Body of pancreas (tissue), 4 donors: Measurements from ENCODE around the gene RNF181. TPM values are rescaled to one million over a fixed set of nuclear protein-coding genes. Genes with fewer than 3 reads are reported as not detected.

ENCODE experiments used
- ATAC-seq: fragments of 150-250 bp; one replicate; pipeline ENCODE4 v1.9.1; 2016
- DNase-seq, 4 donors: peaks; one replicate each; pipeline ENCODE4 v3.0.0-alpha.2; 2019
- H3K27ac ChIP-seq, 4 donors: fragments of 200-600 bp; sonication (generic); 1 replicate in 3 of 4; 2 replicates in 1 of 4; pipeline versions ENCODE4 v1.5.1 to v1.6.1; 2016 to 2019; ENCODE audit warnings: mild to moderate bottlenecking in 1 of 4, mixed read lengths in 1 of 4, moderate library complexity in 1 of 4
- H3K27me3 ChIP-seq, 2 donors: fragments of 200-600 bp; sonication (generic); one replicate each; pipeline ENCODE4 v1.6.0; 2016; ENCODE audit warnings: mild to moderate bottlenecking in 1 of 2
- H3K36me3 ChIP-seq, 2 donors: fragments of 200-600 bp; sonication (generic); replicated peaks in 1 of 2; 2 replicates each; pipeline ENCODE4 v1.5.1; 2016; ENCODE audit warnings: low read depth in 2 of 2; ENCODE audit not compliant: insufficient read depth in 1 of 2
- H3K4me1 ChIP-seq: fragments of 200-600 bp; sonication (generic); one replicate; pipeline ENCODE4 v1.6.0; 2016
- H3K4me3 ChIP-seq, 2 donors: fragments of 200-600 bp; sonication (generic); 1 replicate in 1 of 2; 2 replicates in 1 of 2; pipeline ENCODE4 v1.5.1; 2016 to 2019
- H3K9me3 ChIP-seq, 3 donors: fragments of 200-600 bp; sonication (generic); 1 replicate in 2 of 3; 2 replicates in 1 of 3; pipeline ENCODE4 v1.5.1; 2016
- CTCF ChIP-seq, 7 experiments: fragments of 450-650 bp in 4 of 7; fragments of 200-600 bp in 3 of 7; sonication (generic) in 3 of 7; IDR thresholded peaks; one replicate each; pipeline ENCODE4 v1.5.1; 2016 to 2019; ENCODE audit warnings: antibody characterized with exemption in 7 of 7
- POLR2A ChIP-seq, 3 donors: fragments of 450-650 bp; IDR thresholded peaks; one replicate each; pipeline ENCODE4 v1.6.1; 2016; ENCODE audit warnings: antibody characterized with exemption in 3 of 3, mild to moderate bottlenecking in 2 of 3
- WGBS, 2 donors: methylation state at CpG; one replicate each; pipeline ENCODE4 v1.1.5; 2017; 5-methylcytosine and 5-hydroxymethylcytosine counted together
- intact Hi-C: fragments of 100-400 bp; cut with DNase I; formaldehyde crosslinking; loops from one replicate; pipeline ENCODE4 v1.15.1; 2023
- total RNA-seq, 2 donors: library from RNA; depleted of rRNA; stranded (reverse); fragments of >200 nt; gene quantifications; one replicate each; pipeline ENCODE4 v1.1.0, GENCODE V29; 2016

Gene RNF181
- total RNA-seq, 2 donors from 2014 or later = 54.4 to 89.5 TPM

GRCh38 chr2:85604568-85605339 lies 9.2 kb downstream of the RNF181 start:
- H3K27me3 ChIP-seq = no peaks in the 10 kb centered on the region
- 36 to 50% methylated on average over 5 to 6 of the region's 6 CpGs for WGBS, 2 donors
- no peak for DNase-seq
- peak overlapping the region in 3 of 4 donors; percentile 7 to 68 (median 15) for H3K27ac ChIP-seq
- H3K4me1 ChIP-seq = peaks cover 59% of the 10 kb centered on the region
- intact Hi-C loops = loop anchor here (10.0 kb wide), 1 partner anchor 50 kb away; no protein-coding TSS in a partner anchor
- peaks cover 0 to 8% of the 10 kb centered on the region in 2 donors for H3K36me3 ChIP-seq
- H3K4me3 ChIP-seq = no peak overlapping the region
- ATAC-seq = no peak
- no peaks in the 10 kb centered on the region for H3K9me3 ChIP-seq
- TF ChIP-seq CTCF (IDR thresholded peaks at IDR 0.05) (no peak), POLR2A (IDR thresholded peaks at IDR 0.05) (no peak)

- Histone ChIP-seq H3K36me3 (peaks cover 0 to 8% of the 10 kb centered on the region in 2 donors), H3K4me3 (no peak overlapping the region), H3K4me1 (peaks cover 59% of the 10 kb centered on the region), H3K27me3 (no peaks in the 10 kb centered on the region), H3K27ac (peak overlapping the region in 3 of 4 donors; percentile 15 to 68 (median 35)), H3K9me3 (no peaks in the 10 kb centered on the region)
- 39 to 40% methylated on average over 4 of the region's 4 CpGs for WGBS, 2 donors
- intact Hi-C loops = loop anchor here (10.0 kb wide), 1 partner anchor 51 kb away; no protein-coding TSS in a partner anchor
- DNase-seq (no peak), ATAC-seq (no peak)
- no peak for TF ChIP-seq POLR2A (IDR thresholded peaks at IDR 0.05)
- TF ChIP-seq CTCF (IDR thresholded peaks at IDR 0.05) = no peak
Observed at GRCh38 chr2:85605406-85606115, 10.0 kb downstream of the RNF181 start.

- Histone ChIP-seq H3K4me1 (peaks cover 59% of the 10 kb centered on the region), H3K36me3 (peaks cover 0 to 8% of the 10 kb centered on the region in 2 donors), H3K27ac (peak overlapping the region in 1 of 4 donors; percentile 68), H3K27me3 (no peaks in the 10 kb centered on the region), H3K9me3 (no peaks in the 10 kb centered on the region), H3K4me3 (no peak overlapping the region)
- no peak for TF ChIP-seq POLR2A (IDR thresholded peaks at IDR 0.05)
- TF ChIP-seq CTCF (IDR thresholded peaks at IDR 0.05) = no peak
- WGBS, 2 donors = 56 to 68% methylated on average over 7 of the region's 7 CpGs
- ATAC-seq (no peak), DNase-seq (no peak)
- intact Hi-C loops = loop anchor here (10.0 kb wide), 1 partner anchor 51 kb away; no protein-coding TSS in a partner anchor
Observed at GRCh38 chr2:85606116-85606455, 10.5 kb downstream of the RNF181 start.

- whole genome bisulfite sequencing, 2 donors = 68 to 69% methylated on average over 8 to 9 of the region's 9 CpGs
- H3K9me3 ChIP-seq = no peaks in the 10 kb centered on the region
- no peaks in the 10 kb centered on the region for H3K27me3 ChIP-seq
- intact Hi-C loops = loop anchor here (10.0 kb wide), 1 partner anchor 53 kb away; no protein-coding TSS in a partner anchor
- no peak for DNase-seq
- ATAC-seq = no peak
- peaks cover 58% of the 10 kb centered on the region for H3K4me1 ChIP-seq
- TF ChIP-seq CTCF (IDR thresholded peaks at IDR 0.05) = no peak
- no peak for TF ChIP-seq POLR2A (IDR thresholded peaks at IDR 0.05)
- peak overlapping the region in 1 of 4 donors; percentile 18 for H3K27ac ChIP-seq
- H3K36me3 ChIP-seq = peaks cover 0 to 8% of the 10 kb centered on the region in 2 donors
- no peak overlapping the region for H3K4me3 ChIP-seq
Observed at GRCh38 chr2:85607268-85608215, 12.0 kb downstream of the RNF181 start.
